ENCODE measurements around the gene LCN6.

DNA sequence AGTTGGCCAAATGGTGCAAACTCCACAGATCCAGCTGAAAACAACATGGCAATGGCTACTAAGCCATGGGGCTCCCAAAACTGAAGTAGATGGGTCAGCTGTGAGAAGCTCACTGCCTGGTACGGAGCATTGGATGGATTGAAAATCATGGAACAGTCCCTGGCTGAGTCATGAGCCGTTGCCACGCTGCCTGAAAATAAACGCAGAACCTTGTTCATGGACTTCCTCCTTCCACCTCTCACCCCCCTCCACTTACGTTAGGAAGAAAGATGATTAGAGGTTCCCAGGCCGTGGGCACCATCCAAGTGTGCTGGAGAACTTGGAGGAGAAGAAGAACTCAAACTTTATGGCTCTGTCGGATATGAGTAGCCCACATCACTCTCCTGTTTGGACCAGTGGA lies 42.8 kb downstream of the LCN6 start:
- TF ChIP-seq, protein P1, sequence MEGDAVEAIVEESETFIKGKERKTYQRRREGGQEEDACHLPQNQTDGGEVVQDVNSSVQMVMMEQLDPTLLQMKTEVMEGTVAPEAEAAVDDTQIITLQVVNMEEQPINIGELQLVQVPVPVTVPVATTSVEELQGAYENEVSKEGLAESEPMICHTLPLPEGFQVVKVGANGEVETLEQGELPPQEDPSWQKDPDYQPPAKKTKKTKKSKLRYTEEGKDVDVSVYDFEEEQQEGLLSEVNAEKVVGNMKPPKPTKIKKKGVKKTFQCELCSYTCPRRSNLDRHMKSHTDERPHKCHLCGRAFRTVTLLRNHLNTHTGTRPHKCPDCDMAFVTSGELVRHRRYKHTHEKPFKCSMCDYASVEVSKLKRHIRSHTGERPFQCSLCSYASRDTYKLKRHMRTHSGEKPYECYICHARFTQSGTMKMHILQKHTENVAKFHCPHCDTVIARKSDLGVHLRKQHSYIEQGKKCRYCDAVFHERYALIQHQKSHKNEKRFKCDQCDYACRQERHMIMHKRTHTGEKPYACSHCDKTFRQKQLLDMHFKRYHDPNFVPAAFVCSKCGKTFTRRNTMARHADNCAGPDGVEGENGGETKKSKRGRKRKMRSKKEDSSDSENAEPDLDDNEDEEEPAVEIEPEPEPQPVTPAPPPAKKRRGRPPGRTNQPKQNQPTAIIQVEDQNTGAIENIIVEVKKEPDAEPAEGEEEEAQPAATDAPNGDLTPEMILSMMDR (IDR thresholded peaks at IDR 0.05; ENCODE audit: low read length), result no peak
- no peak for TF ChIP-seq EZH2phosphoT487 (IDR thresholded peaks at IDR 0.05; ENCODE audit: low read length)
- no peak for TF ChIP-seq EZH2 (optimal IDR thresholded peaks at IDR 0.05; ENCODE audit: low read depth, low read length)
